Trophoblast cell (in vitro differentiated cells and primary cell): ENCODE measurements around the gene IRX4.

ENCODE experiments used
- DNase-seq, 2 donors: peaks; one replicate each; pipeline ENCODE4 v3.0.0-alpha.2; 2016
- H2AFZ ChIP-seq: 2 replicates; pipeline ENCODE4 v1.6.1; 2013; ENCODE audit warnings: low read length, moderate library complexity, mild to moderate bottlenecking; ENCODE audit not compliant: insufficient read depth, poor library complexity
- H2AK5ac ChIP-seq: 2 replicates; pipeline ENCODE4 v1.6.1; 2013; ENCODE audit warnings: mild to moderate bottlenecking, low read length
- H2BK120ac ChIP-seq: 2 replicates; pipeline ENCODE4 v1.6.1; 2013; ENCODE audit warnings: low read length, mild to moderate bottlenecking, moderate library complexity; ENCODE audit not compliant: insufficient read depth, poor library complexity
- H2BK12ac ChIP-seq: 2 replicates; pipeline ENCODE4 v1.6.1; 2013; ENCODE audit warnings: mild to moderate bottlenecking, low read length, moderate library complexity
- H2BK5ac ChIP-seq: 2 replicates; pipeline ENCODE4 v1.6.1; 2013; ENCODE audit warnings: low read length, low read depth, moderate library complexity, mild to moderate bottlenecking; ENCODE audit not compliant: poor library complexity
- H3K14ac ChIP-seq: 2 replicates; pipeline ENCODE4 v1.6.1; 2013; ENCODE audit warnings: mild to moderate bottlenecking, low read length
- H3K18ac ChIP-seq: 2 replicates; pipeline ENCODE4 v1.6.1; 2013; ENCODE audit warnings: mild to moderate bottlenecking, low read length
- H3K23ac ChIP-seq: 2 replicates; pipeline ENCODE4 v1.6.1; 2013; ENCODE audit warnings: low read length
- H3K27ac ChIP-seq: 2 replicates; pipeline ENCODE4 v1.5.1; 2013; ENCODE audit warnings: low read depth, mild to moderate bottlenecking, inconsistent platforms, low read length, moderate library complexity
- H3K27me3 ChIP-seq: 2 replicates; pipeline ENCODE4 v1.6.1; 2013; ENCODE audit warnings: inconsistent platforms, mild to moderate bottlenecking, low read length, moderate library complexity; ENCODE audit not compliant: insufficient read depth
- H3K36me3 ChIP-seq, 2 experiments: 1 replicate in 1 of 2; 2 replicates in 1 of 2; pipeline ENCODE4 v1.6.1; 2013; ENCODE audit warnings: low read length in 2 of 2, mild to moderate bottlenecking in 2 of 2, moderate library complexity in 1 of 2; ENCODE audit not compliant: insufficient read depth in 2 of 2, control insufficient read depth in 1 of 2
- H3K4ac ChIP-seq: 2 replicates; pipeline ENCODE4 v1.6.1; 2013; ENCODE audit warnings: low read depth, mild to moderate bottlenecking, low read length, moderate library complexity
- H3K4me1 ChIP-seq, 2 experiments: 1 replicate in 1 of 2; 2 replicates in 1 of 2; pipeline ENCODE4 v1.6.1; 2013; ENCODE audit warnings: low read length in 2 of 2, mild to moderate bottlenecking in 2 of 2, moderate library complexity in 1 of 2; ENCODE audit not compliant: insufficient read depth in 2 of 2, control insufficient read depth in 1 of 2
- H3K4me2 ChIP-seq: 2 replicates; pipeline ENCODE4 v1.6.1; 2013; ENCODE audit warnings: inconsistent platforms, mild to moderate bottlenecking, low read length, moderate library complexity
- H3K4me3 ChIP-seq: 2 replicates; pipeline ENCODE4 v1.5.1; 2013; ENCODE audit warnings: mild to moderate bottlenecking, low read depth, low read length, inconsistent platforms
- H3K79me1 ChIP-seq: one replicate; pipeline ENCODE4 v1.6.1; 2013; ENCODE audit warnings: low read length
- H3K79me2 ChIP-seq: 2 replicates; pipeline ENCODE4 v1.6.1; 2013; ENCODE audit warnings: low read length, mild to moderate bottlenecking; ENCODE audit not compliant: control insufficient read depth, insufficient read depth, poor library complexity
- H3K9ac ChIP-seq: 2 replicates; pipeline ENCODE4 v1.6.1; 2013; ENCODE audit warnings: mild to moderate bottlenecking, low read length
- H3K9me3 ChIP-seq: 2 replicates; pipeline ENCODE4 v1.6.1; 2013; ENCODE audit warnings: low read depth, mild to moderate bottlenecking, control low read depth, inconsistent platforms, low read length; ENCODE audit not compliant: insufficient read depth
- H4K12ac ChIP-seq: 2 replicates; pipeline ENCODE4 v1.6.1; 2013; ENCODE audit warnings: low read depth, mild to moderate bottlenecking, low read length, moderate library complexity
- H4K8ac ChIP-seq: 2 replicates; pipeline ENCODE4 v1.6.1; 2013; ENCODE audit warnings: low read depth, mild to moderate bottlenecking, low read length, moderate library complexity
- H4K91ac ChIP-seq: one replicate; pipeline ENCODE4 v1.6.1; 2013; ENCODE audit warnings: low read depth, mild to moderate bottlenecking, low read length, moderate library complexity
- WGBS: extraction: QIAGEN DNeasy Blood & Tissue Kit; methylation state at CpG from one replicate; pipeline ENCODE4 v1.1.7; 2013; ENCODE audit warnings: missing lambda C conversion rate; ENCODE audit not compliant: insufficient read length, insufficient coverage; ENCODE audit errors: extremely low coverage; 5-methylcytosine and 5-hydroxymethylcytosine counted together

Gene IRX4

GRCh38 chr5:1864896-1865440, 17.8 kb downstream of the IRX4 start:
- peak overlapping the region; percentile 7 for H2BK12ac ChIP-seq
- no peak overlapping the region for H3K4me3 ChIP-seq
- peaks cover 24 to 25% of the 10 kb centered on the region in 2 experiments for H3K4me1 ChIP-seq
- H3K36me3 ChIP-seq, result no peaks in the 10 kb centered on the region
- H3K27ac ChIP-seq, result peak overlapping the region; percentile 28
- no peaks in the 10 kb centered on the region for H3K27me3 ChIP-seq
- peaks cover 4% of the 10 kb centered on the region for H3K79me1 ChIP-seq
- peak overlapping the region; percentile 18 for H2BK5ac ChIP-seq
- no CpG with 5 or more reads among the region's 16 CpGs for WGBS
- H4K8ac ChIP-seq, result peak overlapping the region; percentile 43
- H2AFZ ChIP-seq, result no peak overlapping the region
- no peak overlapping the region for H3K9ac ChIP-seq
- H4K12ac ChIP-seq, result no peak overlapping the region
- peaks cover 5% of the 10 kb centered on the region for H3K9me3 ChIP-seq
- H2AK5ac ChIP-seq, result no peak overlapping the region
- H3K4ac ChIP-seq, result no peak overlapping the region
- peak overlapping the region; percentile 65 for H4K91ac ChIP-seq
- no peak overlapping the region for H3K14ac ChIP-seq
- H3K23ac ChIP-seq, result no peak overlapping the region
- peak; percentile 70 to 74 for DNase-seq
- no peak overlapping the region for H3K4me2 ChIP-seq
- H3K18ac ChIP-seq, result no peak overlapping the region
- no peaks in the 10 kb centered on the region for H3K79me2 ChIP-seq
- peak overlapping the region; percentile 12 for H2BK120ac ChIP-seq

GRCh38 chr5:1860949-1861348, 21.8 kb downstream of the IRX4 start:
- no peak overlapping the region for H3K27ac ChIP-seq
- DNase-seq, result no peak
- H3K23ac ChIP-seq, result no peak overlapping the region
- no peaks in the 10 kb centered on the region for H3K9me3 ChIP-seq
- WGBS, result no CpG with 5 or more reads among the region's 7 CpGs
- no peak overlapping the region for H2BK120ac ChIP-seq
- H3K79me2 ChIP-seq, result no peaks in the 10 kb centered on the region
- H3K9ac ChIP-seq, result no peak overlapping the region
- no peaks in the 10 kb centered on the region for H3K36me3 ChIP-seq
- H4K8ac ChIP-seq, result no peak overlapping the region
- no peak overlapping the region for H3K4me2 ChIP-seq
- H2BK12ac ChIP-seq, result no peak overlapping the region
- no peak overlapping the region for H4K91ac ChIP-seq
- peaks cover 4% of the 10 kb centered on the region for H3K79me1 ChIP-seq
- H3K4ac ChIP-seq, result no peak overlapping the region
- no peak overlapping the region for H2AK5ac ChIP-seq
- no peaks in the 10 kb centered on the region for H3K27me3 ChIP-seq
- no peak overlapping the region for H3K4me3 ChIP-seq
- H4K12ac ChIP-seq, result no peak overlapping the region
- no peak overlapping the region for H2BK5ac ChIP-seq
- no peak overlapping the region for H3K14ac ChIP-seq
- H3K18ac ChIP-seq, result no peak overlapping the region
- H2AFZ ChIP-seq, result no peak overlapping the region
- peaks cover 24 to 25% of the 10 kb centered on the region in 2 experiments for H3K4me1 ChIP-seq

GRCh38 chr5:1860021-1860610, 22.6 kb downstream of the IRX4 start:
- Histone ChIP-seq H2BK120ac (no peak overlapping the region), H3K4me2 (no peak overlapping the region), H2AK5ac (no peak overlapping the region), H3K4me3 (peak overlapping the region; percentile 6), H2BK12ac (no peak overlapping the region), H2AFZ (no peak overlapping the region), H3K79me1 (no peaks in the 10 kb centered on the region), H3K4me1 (peaks cover 18 to 20% of the 10 kb centered on the region in 2 experiments), H3K27me3 (no peaks in the 10 kb centered on the region), H3K36me3 (no peaks in the 10 kb centered on the region), H3K4ac (no peak overlapping the region), H2BK5ac (no peak overlapping the region), H4K8ac (no peak overlapping the region), H3K79me2 (no peaks in the 10 kb centered on the region), H3K27ac (no peak overlapping the region), H3K18ac (no peak overlapping the region), H4K12ac (no peak overlapping the region), H3K9ac (no peak overlapping the region), H3K14ac (no peak overlapping the region), H4K91ac (no peak overlapping the region), H3K9me3 (no peaks in the 10 kb centered on the region), H3K23ac (no peak overlapping the region)
- WGBS, result no CpG with 5 or more reads among the region's 22 CpGs
- no peak for DNase-seq

GRCh38 chr5:1859099-1859498, 23.6 kb downstream of the IRX4 start:
- no peak overlapping the region for H3K9ac ChIP-seq
- no peak overlapping the region for H3K4ac ChIP-seq
- H3K4me1 ChIP-seq, result peaks cover 9 to 10% of the 10 kb centered on the region in 2 experiments
- H2BK5ac ChIP-seq, result no peak overlapping the region
- no peaks in the 10 kb centered on the region for H3K27me3 ChIP-seq
- no peak overlapping the region for H2BK120ac ChIP-seq
- H3K23ac ChIP-seq, result no peak overlapping the region
- no peak overlapping the region for H3K4me3 ChIP-seq
- H4K12ac ChIP-seq, result no peak overlapping the region
- DNase-seq, result no peak
- H3K4me2 ChIP-seq, result no peak overlapping the region
- H3K27ac ChIP-seq, result no peak overlapping the region
- H2AK5ac ChIP-seq, result no peak overlapping the region
- no peaks in the 10 kb centered on the region for H3K36me3 ChIP-seq
- H4K8ac ChIP-seq, result no peak overlapping the region
- no CpG with 5 or more reads among the region's 10 CpGs for WGBS
- H2BK12ac ChIP-seq, result no peak overlapping the region
- H2AFZ ChIP-seq, result no peak overlapping the region
- H3K14ac ChIP-seq, result no peak overlapping the region
- no peaks in the 10 kb centered on the region for H3K79me2 ChIP-seq
- H3K79me1 ChIP-seq, result no peaks in the 10 kb centered on the region
- no peaks in the 10 kb centered on the region for H3K9me3 ChIP-seq
- H3K18ac ChIP-seq, result no peak overlapping the region
- H4K91ac ChIP-seq, result no peak overlapping the region
